Activated naive CD4-positive, alpha-beta T cell treated with anti-CD3 and anti-CD28 coated beads, Interleukin-2, amount 50 U/mL, for 24 hours (primary cell): ENCODE measurements around the gene CDK9.
"Not testable (repeated sequence)": the region's sequence is repeated elsewhere in the genome, so short reads cannot be mapped to it uniquely, and the experiment has no call there.

Experiments
- H3K27ac Mint-ChIP-seq: one replicate; pipeline ENCODE4 v1.8.0; 2021; ENCODE audit warnings: mild to moderate bottlenecking, mixed read lengths
- H3K27me3 Mint-ChIP-seq: one replicate; pipeline ENCODE4 v1.8.0; 2021; ENCODE audit warnings: mixed read lengths
- H3K36me3 Mint-ChIP-seq: one replicate; pipeline ENCODE4 v1.8.0; 2021; ENCODE audit warnings: mixed read lengths
- H3K4me1 Mint-ChIP-seq: one replicate; pipeline ENCODE4 v1.8.0; 2021; ENCODE audit warnings: mixed read lengths
- H3K4me3 Mint-ChIP-seq: one replicate; pipeline ENCODE4 v1.8.0; 2021; ENCODE audit warnings: mild to moderate bottlenecking, mixed read lengths
- H3K9me3 Mint-ChIP-seq: one replicate; pipeline ENCODE4 v1.8.0; 2021; ENCODE audit warnings: mixed read lengths

The CDK9 gene

DNA sequence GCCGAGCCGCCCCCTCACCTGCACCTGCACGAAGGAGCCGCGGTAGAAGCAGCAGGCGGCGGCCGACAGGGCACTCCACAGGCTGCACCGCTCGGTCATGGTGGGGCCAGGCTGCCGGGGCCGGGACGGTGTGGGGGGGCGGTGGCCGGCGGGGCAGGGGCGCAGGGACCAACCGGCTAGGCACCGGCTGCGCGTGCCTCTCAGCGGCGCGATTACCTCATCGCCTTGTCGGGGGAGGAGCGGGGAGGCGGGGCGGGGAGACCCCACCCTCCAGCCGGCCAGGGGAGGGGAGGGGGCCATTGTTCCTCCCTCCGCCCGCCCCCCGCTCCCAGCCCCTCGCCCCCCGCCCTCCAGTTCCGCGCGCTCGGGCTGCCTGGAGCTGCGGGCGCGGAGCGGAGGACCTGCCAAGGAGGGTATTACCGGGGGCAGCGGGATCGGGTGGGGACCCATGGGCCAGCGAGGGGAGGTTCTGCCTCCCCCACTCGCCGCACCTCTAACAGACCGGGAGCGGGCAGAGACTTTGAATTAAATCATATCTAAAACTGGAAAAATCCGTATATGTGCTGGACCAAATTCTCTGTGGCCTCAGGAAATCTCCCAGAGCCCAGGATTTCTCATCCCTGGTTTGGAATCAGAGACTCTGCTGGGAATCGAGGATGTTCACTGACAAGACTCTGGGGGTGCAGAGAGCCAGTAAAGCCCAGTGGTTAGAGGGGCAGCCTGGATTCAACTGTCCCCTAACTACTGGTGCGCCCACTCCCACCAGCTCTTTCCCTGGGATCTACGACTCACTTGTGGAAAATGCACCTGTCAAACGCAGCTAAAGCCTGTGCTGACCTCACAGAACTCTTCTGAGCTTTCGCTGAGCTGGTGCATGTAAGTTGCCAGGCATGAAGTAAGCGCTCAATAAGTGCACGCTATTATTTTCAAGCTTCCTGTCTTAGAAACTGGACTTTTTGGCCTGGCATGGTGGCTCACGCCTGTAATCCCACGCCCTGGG is 30.5 kb upstream of the CDK9 start:
- Mint-ChIP-seq H3K27ac (no peak overlapping the region), H3K27me3 (no peaks in the 10 kb centered on the region), H3K4me3 (no peak overlapping the region), H3K9me3 (no peaks in the 10 kb centered on the region), H3K36me3 (peaks cover 2% of the 10 kb centered on the region), H3K4me1 (peaks cover 19% of the 10 kb centered on the region)

DNA sequence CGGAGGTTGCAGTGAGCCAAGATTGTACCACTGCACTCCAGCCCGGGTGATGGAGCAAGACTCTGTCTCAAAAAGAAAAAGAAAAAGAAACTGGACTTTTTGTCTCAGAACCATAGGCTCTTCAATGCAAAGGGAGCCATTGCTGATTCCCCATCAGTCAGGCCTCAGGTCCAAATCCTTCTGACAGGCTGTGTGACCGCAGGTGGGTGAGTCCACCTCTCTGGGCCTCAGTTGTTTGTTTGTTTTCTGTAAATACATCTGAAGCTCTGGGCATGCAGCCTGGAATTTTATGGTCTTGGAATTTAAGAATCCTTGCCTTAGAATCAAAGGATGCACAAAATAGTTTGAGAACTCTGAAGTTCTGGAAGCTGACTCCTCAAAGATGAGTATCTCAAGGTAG is 29.6 kb upstream of the CDK9 start:
- Mint-ChIP-seq H3K27me3 (no peaks in the 10 kb centered on the region), H3K4me3 (no peak overlapping the region), H3K4me1 (peaks cover 19% of the 10 kb centered on the region), H3K27ac (no peak overlapping the region), H3K36me3 (peaks cover 2% of the 10 kb centered on the region), H3K9me3 (no peaks in the 10 kb centered on the region)

DNA sequence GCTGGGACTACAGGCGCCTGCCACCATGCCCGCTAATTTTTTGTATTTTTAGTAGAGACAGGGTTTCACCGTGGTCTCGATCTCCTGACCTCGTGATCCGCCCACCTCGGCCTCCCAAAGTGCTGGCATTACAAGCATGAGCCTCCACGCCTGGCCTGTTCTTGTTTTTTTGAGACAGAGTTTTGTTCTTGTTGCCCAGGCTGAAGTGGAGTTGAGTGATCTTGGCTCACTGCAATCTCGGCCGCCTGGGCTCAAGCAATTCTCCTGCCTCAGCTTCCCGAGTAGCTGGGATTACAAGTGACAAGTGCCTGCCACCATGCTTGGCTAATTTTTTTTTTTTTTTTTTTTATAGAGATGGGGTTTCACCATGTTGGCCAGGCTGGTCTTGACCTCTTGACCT is 29.1 kb upstream of the CDK9 start:
- H3K36me3 Mint-ChIP-seq, H3K27me3 Mint-ChIP-seq, H3K9me3 Mint-ChIP-seq, H3K4me3 Mint-ChIP-seq, H3K27ac Mint-ChIP-seq: not testable (repeated sequence)
- H3K4me1 Mint-ChIP-seq = peaks cover 14% of the 10 kb centered on the region

DNA sequence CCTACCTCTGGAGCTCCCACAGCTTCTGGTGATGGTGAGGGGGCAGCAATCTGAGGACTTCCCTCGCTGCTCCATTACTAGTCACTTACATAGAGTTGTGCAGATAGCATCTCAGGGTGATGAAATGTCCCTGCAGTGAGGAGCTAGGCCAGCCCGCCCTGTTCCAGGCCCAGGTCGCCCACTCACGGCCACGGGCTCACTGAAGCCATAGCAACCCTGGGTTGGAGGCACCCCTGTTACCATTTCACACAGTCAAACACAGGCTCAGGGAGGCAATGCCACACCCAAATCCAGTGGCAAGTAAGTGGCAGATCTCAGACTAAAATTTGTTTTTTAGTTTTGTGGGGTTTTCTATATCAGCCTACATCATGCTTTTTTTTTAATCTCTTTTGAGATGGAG is 27.0 kb upstream of the CDK9 start:
- no peak overlapping the region for H3K4me3 Mint-ChIP-seq
- peaks cover 2% of the 10 kb centered on the region for H3K36me3 Mint-ChIP-seq
- H3K4me1 Mint-ChIP-seq = peaks cover 22% of the 10 kb centered on the region
- H3K27ac Mint-ChIP-seq = peak overlapping the region; percentile 86
- no peaks in the 10 kb centered on the region for H3K9me3 Mint-ChIP-seq
- H3K27me3 Mint-ChIP-seq = no peaks in the 10 kb centered on the region

DNA sequence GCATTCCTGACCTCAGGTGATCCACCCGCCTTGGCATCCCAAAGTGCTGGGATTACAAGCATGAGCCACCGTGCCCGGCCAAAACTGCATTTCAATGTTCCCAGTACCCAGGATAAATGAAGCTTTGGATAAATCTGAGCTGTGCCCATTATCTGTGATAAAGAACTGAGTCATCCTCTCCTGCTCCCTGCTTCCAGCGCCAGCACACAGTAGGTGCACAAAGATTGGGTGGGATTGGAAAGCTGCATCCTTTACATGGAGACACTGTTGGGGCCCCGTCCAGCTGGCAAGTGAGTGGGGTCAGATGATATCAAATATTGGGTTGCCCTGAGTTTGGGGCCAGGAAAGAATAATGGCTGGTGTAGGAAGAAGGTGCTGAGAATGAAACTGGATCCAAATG is 24.8 kb upstream of the CDK9 start:
- Mint-ChIP-seq H3K36me3 (peaks cover 2% of the 10 kb centered on the region), H3K9me3 (no peaks in the 10 kb centered on the region), H3K27ac (no peak overlapping the region), H3K4me3 (no peak overlapping the region), H3K4me1 (peaks cover 43% of the 10 kb centered on the region), H3K27me3 (no peaks in the 10 kb centered on the region)

DNA sequence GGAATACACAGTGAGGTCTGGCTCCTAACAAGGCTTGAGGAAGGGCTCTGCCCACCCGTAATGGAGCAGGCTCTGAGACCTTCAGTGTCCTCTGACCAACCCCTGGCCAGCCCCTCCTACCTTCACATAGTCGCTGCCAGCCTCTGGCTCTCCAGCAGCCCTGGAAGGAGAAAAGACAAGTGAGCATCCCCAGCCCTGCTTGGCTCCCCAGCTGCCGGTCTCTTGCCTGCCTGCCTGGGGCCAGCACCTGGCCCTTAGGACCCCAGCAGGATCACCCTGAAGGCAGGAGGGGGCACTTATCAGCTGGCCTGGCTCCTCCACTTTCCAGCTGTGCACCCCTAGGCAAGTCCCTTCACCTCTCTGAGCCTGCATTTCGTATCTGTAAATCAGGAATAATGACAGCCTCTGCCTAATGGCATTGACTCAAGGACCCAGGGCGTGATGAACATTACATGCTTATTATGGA is 24.3 kb upstream of the CDK9 start:
- Mint-ChIP-seq H3K27ac (no peak overlapping the region), H3K36me3 (peaks cover 3% of the 10 kb centered on the region), H3K27me3 (no peaks in the 10 kb centered on the region), H3K9me3 (no peaks in the 10 kb centered on the region), H3K4me3 (no peak overlapping the region), H3K4me1 (peaks cover 47% of the 10 kb centered on the region)

DNA sequence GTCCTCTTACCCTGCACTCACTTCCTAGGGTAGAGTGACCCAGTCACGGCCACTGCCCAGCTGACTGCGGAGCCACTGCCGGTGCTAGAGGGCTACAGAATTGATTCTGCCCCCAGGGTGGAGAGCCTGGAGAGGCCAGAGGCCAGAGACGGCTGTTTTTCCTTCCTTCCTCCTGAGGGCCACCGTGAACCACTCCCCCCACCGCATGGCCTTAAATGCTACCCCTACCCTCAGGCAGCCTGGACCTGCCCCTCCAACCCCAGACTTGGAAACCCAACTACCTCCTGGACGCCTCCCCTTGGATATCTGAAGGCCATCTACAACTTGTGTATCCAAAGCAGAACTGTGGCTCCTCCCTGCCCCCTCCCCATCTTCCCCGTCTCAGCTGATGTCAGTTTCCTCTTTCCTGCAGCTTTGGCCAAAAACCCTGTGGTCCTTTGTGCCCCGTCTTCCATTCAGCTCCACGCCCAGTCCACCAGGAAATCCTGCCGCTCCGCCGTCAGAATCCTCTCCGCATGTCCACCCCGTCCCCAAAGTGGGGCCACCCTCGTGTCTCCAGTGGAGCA is 23.6 kb upstream of the CDK9 start:
- no peak overlapping the region for H3K4me3 Mint-ChIP-seq
- H3K4me1 Mint-ChIP-seq = peaks cover 54% of the 10 kb centered on the region
- peak overlapping the region; percentile 80 for H3K27ac Mint-ChIP-seq
- H3K27me3 Mint-ChIP-seq = no peaks in the 10 kb centered on the region
- no peaks in the 10 kb centered on the region for H3K9me3 Mint-ChIP-seq
- peaks cover 3% of the 10 kb centered on the region for H3K36me3 Mint-ChIP-seq

DNA sequence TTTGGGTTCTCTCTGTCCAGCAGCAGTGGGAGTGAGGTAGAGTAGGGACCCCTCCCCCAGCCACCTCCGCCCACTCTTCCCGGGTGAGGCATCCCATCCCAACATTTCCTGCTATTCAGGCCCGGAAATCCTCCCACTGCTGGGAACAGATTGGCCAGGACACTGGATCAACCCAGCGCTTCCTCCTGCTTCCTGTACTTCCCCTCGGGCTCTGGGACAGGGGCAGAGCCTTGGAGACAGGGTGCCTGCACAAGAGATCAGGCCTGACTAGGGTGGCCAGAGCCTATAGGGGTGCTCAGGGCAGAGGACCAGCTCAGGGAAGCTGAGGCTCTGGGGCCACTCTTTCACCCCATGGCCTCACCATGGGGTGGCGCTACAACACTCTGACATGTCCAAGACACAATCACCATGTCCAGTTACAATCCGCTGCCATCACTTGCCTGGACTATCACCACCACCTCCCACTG is 21.9 kb upstream of the CDK9 start:
- H3K9me3 Mint-ChIP-seq = no peaks in the 10 kb centered on the region
- H3K4me1 Mint-ChIP-seq = peaks cover 64% of the 10 kb centered on the region
- no peak overlapping the region for H3K4me3 Mint-ChIP-seq
- H3K27me3 Mint-ChIP-seq = no peaks in the 10 kb centered on the region
- H3K27ac Mint-ChIP-seq = peak overlapping the region; percentile 76
- H3K36me3 Mint-ChIP-seq = peaks cover 2% of the 10 kb centered on the region

DNA sequence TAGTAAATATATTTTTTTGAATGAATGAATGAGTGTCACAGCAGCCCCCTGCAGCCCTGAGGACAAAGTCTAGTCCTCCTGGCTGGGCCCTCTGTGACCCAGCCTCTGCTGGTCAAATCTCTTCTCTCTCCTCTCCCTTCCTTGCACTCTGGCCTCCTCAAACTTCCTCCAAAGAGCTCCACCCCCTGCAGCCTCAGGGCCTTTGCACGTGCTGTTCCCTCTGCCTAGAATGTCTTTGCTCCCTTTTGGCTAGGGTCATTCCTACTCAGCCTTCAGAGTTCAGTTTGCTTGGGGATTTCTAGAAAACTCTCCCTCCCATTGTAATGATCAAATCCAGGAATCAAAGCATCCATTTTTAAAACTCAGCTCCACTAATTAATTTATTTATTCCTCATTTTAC is 20.4 kb upstream of the CDK9 start:
- no peak overlapping the region for H3K27ac Mint-ChIP-seq
- H3K9me3 Mint-ChIP-seq = no peaks in the 10 kb centered on the region
- peaks cover 77% of the 10 kb centered on the region for H3K4me1 Mint-ChIP-seq
- H3K36me3 Mint-ChIP-seq = peaks cover 4% of the 10 kb centered on the region
- H3K27me3 Mint-ChIP-seq = no peaks in the 10 kb centered on the region
- no peak overlapping the region for H3K4me3 Mint-ChIP-seq

DNA sequence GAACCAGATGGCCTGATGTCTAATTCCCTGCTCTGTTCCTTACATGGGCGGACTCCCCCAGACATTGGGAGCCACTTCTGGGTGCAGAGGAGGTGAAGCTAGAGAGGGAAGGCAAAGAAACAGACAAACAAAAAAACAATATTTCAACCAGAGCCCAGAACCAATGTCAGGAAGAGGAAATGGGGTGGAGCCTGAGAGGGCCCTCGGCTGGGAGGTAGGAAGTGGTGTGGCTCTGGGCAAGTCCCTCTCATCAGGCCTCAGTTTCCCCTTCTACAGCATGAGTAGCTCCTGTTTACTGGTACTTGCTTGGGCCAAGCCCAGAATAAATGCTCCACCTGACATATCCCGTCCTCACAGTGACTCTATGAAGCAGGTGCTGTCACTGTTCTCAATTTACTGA is 18.4 kb upstream of the CDK9 start:
- Mint-ChIP-seq H3K9me3 (no peaks in the 10 kb centered on the region), H3K27me3 (no peaks in the 10 kb centered on the region), H3K36me3 (peaks cover 4% of the 10 kb centered on the region), H3K4me3 (peak overlapping the region; percentile 73), H3K27ac (peak overlapping the region; percentile 98), H3K4me1 (peaks cover 91% of the 10 kb centered on the region)

DNA sequence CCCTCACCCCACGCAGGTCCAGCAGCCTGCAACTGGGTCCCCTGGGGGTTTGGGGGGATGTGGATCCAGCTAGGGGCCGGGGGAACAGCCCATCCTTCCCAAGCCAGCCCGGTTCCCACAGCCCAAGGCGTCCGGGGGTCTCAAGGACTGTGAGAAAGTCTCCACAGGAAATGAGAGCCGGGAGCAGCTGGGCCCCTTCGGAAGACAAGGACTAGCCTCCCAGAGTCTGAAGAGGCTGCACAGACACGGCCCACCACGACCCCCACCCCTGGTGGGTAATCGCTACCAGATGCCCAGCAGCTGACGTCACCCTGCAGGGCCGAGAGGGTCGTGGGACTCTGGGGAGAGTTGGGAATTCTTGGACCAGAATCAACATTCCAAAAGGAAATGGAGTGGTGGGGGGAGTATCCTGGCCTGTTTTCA is 17.9 kb upstream of the CDK9 start:
- Mint-ChIP-seq H3K27me3 (no peaks in the 10 kb centered on the region), H3K9me3 (no peaks in the 10 kb centered on the region), H3K27ac (peak overlapping the region; percentile 94), H3K36me3 (peaks cover 4% of the 10 kb centered on the region), H3K4me3 (no peak overlapping the region), H3K4me1 (peaks cover 87% of the 10 kb centered on the region)

DNA sequence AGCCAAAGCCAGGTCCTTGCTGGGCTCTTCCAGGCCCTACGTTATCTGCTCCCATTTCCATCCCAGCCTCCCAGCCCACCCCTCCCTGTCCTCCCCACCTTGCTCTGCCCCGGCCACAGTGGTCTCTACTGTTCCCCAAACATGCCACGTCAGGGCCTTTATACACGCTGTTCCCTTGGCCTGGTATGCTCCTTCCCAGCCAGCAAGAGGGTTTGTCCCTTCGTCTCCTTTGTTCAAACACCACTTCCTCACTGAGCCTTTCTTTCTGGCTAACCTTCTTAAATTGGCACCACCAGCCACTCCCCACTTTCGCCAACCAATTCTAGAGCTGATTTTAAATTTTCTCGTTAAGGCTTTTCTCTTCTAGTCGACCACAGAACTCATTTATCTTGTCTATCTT is 17.1 kb upstream of the CDK9 start:
- Mint-ChIP-seq H3K36me3 (peaks cover 4% of the 10 kb centered on the region), H3K4me3 (peak overlapping the region; percentile 43), H3K9me3 (no peaks in the 10 kb centered on the region), H3K27me3 (no peaks in the 10 kb centered on the region), H3K4me1 (peaks cover 82% of the 10 kb centered on the region), H3K27ac (peak overlapping the region; percentile 94)

DNA sequence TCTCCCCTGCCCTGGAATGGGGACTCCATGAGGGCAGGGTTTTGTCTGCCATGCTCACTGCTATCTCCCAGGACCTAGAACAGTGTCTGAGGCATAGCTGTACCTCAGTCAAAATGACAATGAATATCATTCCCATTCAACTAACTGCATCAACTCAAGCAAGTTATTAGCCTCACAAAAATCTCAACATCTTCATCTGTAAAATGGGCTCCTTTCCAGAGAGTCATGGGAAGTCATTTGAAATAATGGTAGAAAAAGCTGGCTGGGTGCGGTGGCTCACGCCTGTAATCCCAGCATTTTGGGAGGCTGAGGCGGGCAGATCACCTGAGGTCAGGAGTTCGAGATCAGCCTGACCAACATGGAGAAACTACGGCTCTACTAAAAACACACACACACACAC is 16.7 kb upstream of the CDK9 start:
- Mint-ChIP-seq H3K27me3 (no peaks in the 10 kb centered on the region), H3K27ac (peak overlapping the region; percentile 94), H3K9me3 (no peaks in the 10 kb centered on the region), H3K36me3 (peaks cover 4% of the 10 kb centered on the region), H3K4me1 (peaks cover 81% of the 10 kb centered on the region), H3K4me3 (peak overlapping the region; percentile 43)

DNA sequence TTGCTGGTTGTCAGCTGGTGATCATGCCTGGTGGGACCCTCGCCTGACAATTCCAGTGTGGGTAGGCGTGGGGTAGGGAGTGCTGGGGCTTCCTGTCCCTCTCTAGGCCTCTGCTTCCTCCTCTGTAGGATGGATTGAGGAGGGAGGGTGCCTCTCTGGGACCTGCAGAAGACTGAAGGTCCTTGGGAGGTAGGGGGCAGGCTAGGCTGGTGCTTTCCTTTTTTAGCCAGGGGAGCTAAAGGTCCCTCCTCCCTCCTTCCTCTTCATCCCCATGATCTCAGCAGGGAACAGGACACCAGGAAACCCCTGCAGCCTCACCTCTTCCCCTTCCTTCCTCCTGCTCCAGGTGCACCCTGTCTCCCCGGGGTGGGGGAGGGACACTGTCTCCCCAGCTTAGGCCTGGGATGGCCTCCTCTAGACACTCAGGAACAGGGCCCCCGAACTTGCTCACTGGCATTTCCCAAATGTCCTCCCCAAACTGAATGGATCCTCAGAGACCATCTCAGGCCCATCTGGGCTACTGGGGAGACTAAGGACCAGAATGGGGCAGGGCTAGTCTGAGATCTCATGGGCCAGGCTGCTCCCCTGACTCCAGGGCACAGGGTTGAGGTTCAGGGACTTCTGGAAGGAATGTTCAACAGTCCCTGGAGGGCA is 15.8 kb upstream of the CDK9 start:
- Mint-ChIP-seq H3K4me1 (peaks cover 77% of the 10 kb centered on the region), H3K27me3 (no peaks in the 10 kb centered on the region), H3K27ac (peak overlapping the region; percentile 88), H3K4me3 (peak overlapping the region; percentile 85), H3K36me3 (peaks cover 4% of the 10 kb centered on the region), H3K9me3 (no peaks in the 10 kb centered on the region)

DNA sequence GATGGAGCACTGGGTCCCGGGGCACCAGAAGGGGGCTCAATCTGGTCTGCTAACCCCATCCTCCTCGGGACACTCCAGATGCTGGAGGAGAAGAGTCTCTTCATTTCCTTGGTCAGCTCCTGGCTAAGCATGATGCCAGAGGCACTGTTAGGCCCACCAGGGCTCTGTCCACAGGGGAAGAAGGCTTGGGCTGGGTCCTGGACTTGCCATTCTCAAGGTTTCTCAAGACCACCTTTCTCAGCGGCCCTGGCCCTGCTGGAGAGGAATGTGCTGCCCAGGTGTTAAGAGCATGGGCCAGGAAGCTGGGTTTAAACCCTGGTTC is 15.3 kb upstream of the CDK9 start:
- Mint-ChIP-seq H3K36me3 (peaks cover 4% of the 10 kb centered on the region), H3K4me3 (peak overlapping the region; percentile 85), H3K9me3 (no peaks in the 10 kb centered on the region), H3K27ac (peak overlapping the region; percentile 88), H3K4me1 (peaks cover 72% of the 10 kb centered on the region), H3K27me3 (no peaks in the 10 kb centered on the region)
